ENCODE results near the gene NTN3. TPM values are rescaled to one million over a fixed set of nuclear protein-coding genes. Genes with fewer than 3 reads are reported as not detected.

Gene NTN3
- total RNA-seq, 1 donor: 0.36 TPM

DNA sequence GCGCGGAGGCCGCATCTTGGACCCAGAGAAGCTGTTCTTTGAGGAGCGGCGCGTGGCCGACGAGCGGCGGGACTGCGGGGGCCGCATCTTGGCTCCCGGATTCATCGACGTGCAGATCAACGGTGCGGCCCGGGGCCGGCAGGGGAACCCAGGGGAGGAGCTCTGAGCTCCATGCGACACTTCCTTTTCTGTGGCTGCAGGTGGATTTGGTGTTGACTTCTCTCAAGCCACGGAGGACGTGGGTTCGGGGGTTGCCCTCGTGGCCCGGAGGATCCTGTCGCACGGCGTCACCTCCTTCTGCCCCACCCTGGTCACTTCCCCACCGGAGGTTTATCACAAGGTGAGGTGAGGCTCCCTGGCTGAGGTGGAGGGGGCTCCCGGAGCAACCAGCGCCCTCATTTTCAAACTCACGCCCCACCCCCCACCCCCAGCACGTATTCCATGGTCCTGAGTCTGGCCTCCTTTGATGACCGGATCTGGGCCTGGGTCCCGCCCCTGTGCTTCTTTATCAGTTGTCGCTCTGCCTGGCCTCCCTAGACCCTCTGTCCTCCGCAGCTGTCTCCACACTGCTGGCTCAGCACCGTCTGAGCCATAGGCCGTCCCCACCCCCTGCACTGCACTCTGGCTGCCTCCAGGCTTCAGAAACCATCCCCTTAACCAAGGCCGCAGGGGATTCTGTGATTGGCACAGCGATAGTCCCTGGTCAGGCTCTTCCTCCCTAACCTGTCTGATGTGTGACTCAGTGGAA lies 49.9 kb downstream of the NTN3 start:
- Histone ChIP-seq H3K4me3 (ENCODE audit: insufficient read depth, low read length) (peak overlapping the region; percentile 75), H3K4me2 (ENCODE audit: insufficient read depth, low read length) (peak overlapping the region; percentile 86), H4K20me1 (ENCODE audit: insufficient read depth, low read length) (peaks cover 47% of the 10 kb centered on the region), H3K27me3 (ENCODE audit: insufficient read depth, low read length) (no peaks in the 10 kb centered on the region), H3K27ac (ENCODE audit: low read depth, low read length) (peak overlapping the region; percentile 56), H3K4me1 (ENCODE audit: insufficient read depth, low read length) (peaks cover 28% of the 10 kb centered on the region), H3K9me3 (ENCODE audit: low read depth, low read length) (no peaks in the 10 kb centered on the region), H3K79me2 (ENCODE audit: insufficient read depth, low read length) (peaks cover 87% of the 10 kb centered on the region), H2AFZ (ENCODE audit: low read length) (no peak overlapping the region), H3K36me3 (ENCODE audit: insufficient read depth, low read length) (peaks cover 33% of the 10 kb centered on the region)
- TF ChIP-seq, protein P1, sequence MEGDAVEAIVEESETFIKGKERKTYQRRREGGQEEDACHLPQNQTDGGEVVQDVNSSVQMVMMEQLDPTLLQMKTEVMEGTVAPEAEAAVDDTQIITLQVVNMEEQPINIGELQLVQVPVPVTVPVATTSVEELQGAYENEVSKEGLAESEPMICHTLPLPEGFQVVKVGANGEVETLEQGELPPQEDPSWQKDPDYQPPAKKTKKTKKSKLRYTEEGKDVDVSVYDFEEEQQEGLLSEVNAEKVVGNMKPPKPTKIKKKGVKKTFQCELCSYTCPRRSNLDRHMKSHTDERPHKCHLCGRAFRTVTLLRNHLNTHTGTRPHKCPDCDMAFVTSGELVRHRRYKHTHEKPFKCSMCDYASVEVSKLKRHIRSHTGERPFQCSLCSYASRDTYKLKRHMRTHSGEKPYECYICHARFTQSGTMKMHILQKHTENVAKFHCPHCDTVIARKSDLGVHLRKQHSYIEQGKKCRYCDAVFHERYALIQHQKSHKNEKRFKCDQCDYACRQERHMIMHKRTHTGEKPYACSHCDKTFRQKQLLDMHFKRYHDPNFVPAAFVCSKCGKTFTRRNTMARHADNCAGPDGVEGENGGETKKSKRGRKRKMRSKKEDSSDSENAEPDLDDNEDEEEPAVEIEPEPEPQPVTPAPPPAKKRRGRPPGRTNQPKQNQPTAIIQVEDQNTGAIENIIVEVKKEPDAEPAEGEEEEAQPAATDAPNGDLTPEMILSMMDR (IDR thresholded peaks at IDR 0.05; ENCODE audit: extremely low read depth, low read depth, low read length): no peak
- DNase-seq (ENCODE audit: insufficient read length, low spot score, missing footprints): peak; percentile 94

Small RNA genes lying within 50 kb of the gene (small RNA-seq; reads per million reads assigned to genes)
- gene AC093525.1 (not detected), gene MIR6768 (0.45 reads per million)

Other genes starting within 250 kb of the NTN3 start
- 30.9 and 31.5 TPM in 2 replicates for gene E4F1, start 247.7 kb upstream of the NTN3 start, total RNA-seq
- 0.72 and 0.88 TPM in 2 replicates for gene DNASE1L2, start 234.9 kb upstream of the NTN3 start, total RNA-seq
- 42.3 and 44.5 TPM in 2 replicates for gene ECI1, start 219.7 kb upstream of the NTN3 start, total RNA-seq
- gene RNPS1, start 203.2 kb upstream of the NTN3 start, total RNA-seq: 64.2 and 81.1 TPM in 2 replicates
- 0.88 and 1.4 TPM in 2 replicates for gene ABCA3, start 130.6 kb upstream of the NTN3 start, total RNA-seq
- gene CCNF, start 41.9 kb upstream of the NTN3 start, total RNA-seq: 6.9 and 7.4 TPM in 2 replicates
- 3.5 and 5.1 TPM in 2 replicates for gene TEDC2, start 11.2 kb upstream of the NTN3 start, total RNA-seq
- 15.9 and 16.6 TPM in 2 replicates for gene TBC1D24, start 3.8 kb downstream of the NTN3 start, total RNA-seq
- gene ATP6V0C, start 42.7 kb downstream of the NTN3 start, total RNA-seq: 18.8 and 22.7 TPM in 2 replicates
- gene AMDHD2, start 49.1 kb downstream of the NTN3 start, total RNA-seq: 88.4 and 94.8 TPM in 2 replicates
- not detected in 2 replicates for gene CEMP1, start 60.1 kb downstream of the NTN3 start, total RNA-seq
- 19.2 and 23.2 TPM in 2 replicates for gene PDPK1, start 66.7 kb downstream of the NTN3 start, total RNA-seq
- gene KCTD5, start 211.2 kb downstream of the NTN3 start, total RNA-seq: 19.2 and 21.7 TPM in 2 replicates
- gene PRSS27, start 248.9 kb downstream of the NTN3 start, total RNA-seq: 1.5 and 2.5 TPM in 2 replicates